ENCODE measurements around the gene STIM1.

Gene STIM1

DNA sequence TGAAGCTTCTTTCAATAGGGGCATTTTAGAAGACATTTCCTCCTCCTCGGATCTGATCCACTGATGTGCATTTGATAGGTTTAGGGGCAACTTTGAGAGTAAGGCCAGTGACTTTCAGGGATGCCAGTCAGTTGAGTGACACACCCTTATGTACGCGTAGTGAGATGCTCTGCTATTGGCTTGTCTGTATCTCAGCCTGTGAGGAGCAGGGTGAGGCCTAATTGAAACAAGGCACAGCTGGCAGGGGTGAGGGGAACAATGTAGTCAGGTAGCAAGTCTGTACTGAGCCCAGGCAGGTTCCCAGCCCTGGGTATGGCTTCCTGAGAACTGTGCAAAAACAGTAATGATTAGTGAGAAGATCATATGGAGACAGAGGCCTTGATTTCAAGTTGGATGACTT, 61.5 kb downstream of the STIM1 start:
- DNase-seq (ENCODE audit: low read depth in 2 of 2) = peak in 1 of 2 donors; percentile 16

DNA sequence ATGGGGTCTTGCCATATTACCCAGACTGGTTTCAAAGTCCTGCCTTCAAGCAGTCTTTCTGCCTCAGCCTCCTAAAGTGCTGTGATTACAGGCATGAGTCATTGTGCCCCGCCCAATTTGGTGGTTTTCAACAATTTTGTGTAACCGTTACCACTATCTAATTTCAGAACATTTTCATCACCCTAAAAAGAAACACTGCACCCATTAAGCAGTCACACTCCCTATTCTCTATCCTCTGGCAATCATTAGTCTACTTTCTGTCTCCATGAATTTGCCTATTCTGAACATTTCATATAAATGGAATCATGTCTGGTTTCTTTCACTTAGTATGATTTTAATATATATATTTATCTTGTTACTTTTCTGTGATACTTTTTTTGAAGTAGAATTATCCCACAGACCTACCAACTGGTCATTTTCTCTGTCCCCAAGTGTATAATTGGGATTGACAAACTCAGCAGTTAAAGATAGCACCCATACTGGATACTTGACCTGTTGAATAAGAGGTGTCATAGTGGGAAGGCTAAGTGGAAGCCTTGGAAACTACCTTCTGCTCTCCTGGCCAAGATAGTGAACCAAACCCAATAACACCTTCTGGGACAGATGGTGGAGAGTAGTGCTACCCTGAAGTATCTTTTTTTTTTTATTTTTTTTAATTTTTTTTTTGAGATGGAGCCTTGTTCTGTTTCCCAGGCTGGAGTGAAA, 64.8 kb downstream of the STIM1 start:
- DNase-seq (ENCODE audit: low read depth in 2 of 2) = peak; percentile 61 to 66

GRCh38 chr11:3922056-3922455, 66.6 kb downstream of the STIM1 start:
- DNase-seq (ENCODE audit: low read depth in 2 of 2) = no peak

DNA sequence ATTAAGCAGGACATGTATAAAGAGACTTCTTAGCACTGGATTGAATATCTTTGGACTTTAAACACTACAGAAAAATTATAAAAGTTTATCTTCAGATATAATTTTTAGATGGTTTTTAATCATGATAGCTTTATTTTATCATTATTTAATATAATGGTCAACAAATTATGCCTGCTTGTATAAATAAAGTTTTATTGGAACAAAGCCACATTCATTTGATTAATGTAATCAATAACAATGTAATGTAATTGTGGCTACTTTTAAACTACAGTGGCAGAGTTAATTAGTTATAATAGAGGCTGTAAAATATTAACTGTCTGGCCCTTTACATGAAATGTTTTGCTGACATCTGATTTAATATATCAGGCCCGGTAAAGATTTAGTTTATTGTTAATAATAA, 70.0 kb downstream of the STIM1 start:
- DNase-seq (ENCODE audit: low read depth in 2 of 2) = no peak

DNA sequence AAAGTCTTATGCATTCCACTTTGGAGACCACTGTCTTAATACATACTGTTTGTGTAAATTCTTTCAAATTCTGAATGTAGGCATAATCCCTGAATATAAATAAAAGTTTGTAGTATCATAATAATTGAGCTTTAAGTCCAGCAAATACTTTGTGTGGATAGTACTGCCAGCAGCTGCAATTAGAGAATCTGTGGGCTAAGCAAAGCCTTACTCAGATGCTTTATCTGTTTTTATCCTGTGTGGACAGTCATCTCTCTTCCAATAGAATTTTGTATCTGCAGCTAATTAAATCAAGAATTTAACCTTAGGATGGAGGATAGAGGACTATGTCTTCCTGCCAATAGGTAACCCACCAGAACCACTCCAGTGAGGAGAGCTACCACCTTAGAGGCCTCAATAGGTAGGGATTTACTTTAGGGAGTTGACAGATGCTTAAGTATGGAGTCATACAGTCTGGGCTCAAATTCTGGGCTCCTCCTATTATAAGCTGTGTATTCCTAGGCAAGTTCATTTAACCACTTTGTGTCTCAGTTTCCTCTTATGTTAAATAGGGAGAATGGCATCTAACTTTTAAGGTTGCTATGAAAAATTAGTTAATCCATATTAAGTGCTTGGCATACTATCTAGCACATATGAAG, 71.1 kb downstream of the STIM1 start:
- DNase-seq (ENCODE audit: low read depth in 2 of 2) = no peak

GRCh38 chr11:3927129-3927796, 71.8 kb downstream of the STIM1 start:
- DNase-seq (ENCODE audit: low read depth in 2 of 2) = no peak

DNA sequence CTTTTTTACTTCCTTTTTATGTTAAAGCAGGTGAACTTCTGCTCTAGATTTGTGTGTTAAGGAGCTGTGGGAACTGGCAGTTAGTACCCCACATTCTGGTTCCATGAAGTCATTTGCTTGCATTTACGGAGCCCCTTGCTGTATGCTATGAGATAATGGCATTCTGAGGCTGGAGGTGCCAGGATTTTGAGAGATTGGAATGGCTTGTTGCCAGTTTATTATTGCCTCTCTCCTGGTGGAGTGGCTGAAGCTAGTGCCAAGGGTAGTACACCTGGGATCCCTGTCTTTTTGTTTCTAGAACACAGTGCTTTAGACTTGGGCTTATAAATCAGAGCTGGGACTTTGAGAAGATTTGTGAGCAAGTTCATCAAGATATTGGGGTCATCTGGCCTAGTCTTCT, 73.8 kb downstream of the STIM1 start:
- DNase-seq (ENCODE audit: low read depth in 2 of 2) = no peak

- no peak for DNase-seq (ENCODE audit: low read depth in 2 of 2)
These were observed 74.2 kb downstream of the STIM1 start for GRCh38 chr11:3929649-3930048.

GRCh38 chr11:3932698-3933097, 77.2 kb downstream of the STIM1 start:
- DNase-seq (ENCODE audit: low read depth in 2 of 2) = no peak

DNA sequence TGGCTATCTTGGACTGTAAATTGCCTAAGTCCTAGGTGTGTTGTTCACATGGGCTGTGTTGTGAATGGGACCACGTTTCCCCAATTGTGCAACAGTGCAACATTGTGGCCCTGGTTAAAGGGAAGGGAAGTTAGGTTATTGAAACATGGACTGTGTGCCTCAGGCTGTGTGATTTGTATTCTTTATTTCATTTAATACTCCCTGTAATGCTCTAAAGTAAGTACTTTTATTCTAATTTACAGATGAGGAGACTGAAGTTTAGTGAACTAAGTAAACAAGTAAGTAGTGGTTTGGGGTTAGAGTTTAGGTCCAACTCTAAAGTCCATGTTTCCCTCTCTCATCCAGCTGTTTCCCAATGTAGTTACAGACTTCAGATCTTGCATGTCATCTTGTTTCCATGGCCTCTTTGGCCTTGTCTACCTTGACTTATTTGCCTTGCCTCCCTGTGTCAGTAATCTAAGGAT, 77.7 kb downstream of the STIM1 start:
- DNase-seq (ENCODE audit: low read depth in 2 of 2) = no peak

GRCh38 chr11:3934658-3935057, 79.2 kb downstream of the STIM1 start:
- no peak for DNase-seq (ENCODE audit: low read depth in 2 of 2)

DNA sequence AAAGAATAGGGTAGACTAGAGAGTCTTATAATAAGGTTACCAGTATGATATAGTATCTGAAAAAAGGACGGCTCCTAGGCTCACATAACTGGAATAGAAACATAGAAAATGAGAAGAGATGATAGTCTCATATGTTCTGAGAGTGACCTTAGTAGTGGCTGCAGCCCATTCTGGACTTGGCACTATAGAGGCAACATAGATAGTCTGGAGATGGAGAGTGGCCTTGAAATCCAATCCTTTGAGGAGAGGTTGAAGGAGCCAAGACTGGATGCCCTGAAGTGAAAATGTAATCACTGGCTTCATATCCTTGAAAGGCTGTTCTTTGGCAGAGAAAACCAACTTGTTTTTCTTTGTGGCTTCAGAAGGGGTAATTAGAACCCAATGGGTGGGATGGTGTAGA, 81.1 kb downstream of the STIM1 start:
- DNase-seq (ENCODE audit: low read depth in 2 of 2) = no peak

DNA sequence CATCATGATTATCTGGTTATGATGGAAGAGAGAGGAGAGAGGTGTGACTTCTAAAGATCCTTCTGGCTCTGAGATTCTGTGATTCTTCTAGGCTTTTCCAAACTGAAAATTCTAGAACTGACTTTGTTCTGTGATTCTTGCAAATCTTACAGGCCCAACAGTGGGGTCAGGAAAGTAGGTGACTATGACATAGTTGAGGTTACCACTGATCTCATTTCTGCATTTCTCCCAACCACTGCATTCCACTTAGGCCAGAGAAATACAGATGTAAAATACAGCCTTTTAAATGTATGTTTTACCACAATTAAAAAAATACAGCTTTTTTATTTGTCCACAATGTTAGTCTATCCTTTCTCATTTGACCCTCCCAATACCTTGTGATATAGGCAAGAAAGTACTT, 83.7 kb downstream of the STIM1 start:
- DNase-seq (ENCODE audit: low read depth in 2 of 2) = no peak

- no peak for DNase-seq (ENCODE audit: low read depth in 2 of 2)
These were observed 84.3 kb downstream of the STIM1 start for GRCh38 chr11:3939651-3940190.

DNA sequence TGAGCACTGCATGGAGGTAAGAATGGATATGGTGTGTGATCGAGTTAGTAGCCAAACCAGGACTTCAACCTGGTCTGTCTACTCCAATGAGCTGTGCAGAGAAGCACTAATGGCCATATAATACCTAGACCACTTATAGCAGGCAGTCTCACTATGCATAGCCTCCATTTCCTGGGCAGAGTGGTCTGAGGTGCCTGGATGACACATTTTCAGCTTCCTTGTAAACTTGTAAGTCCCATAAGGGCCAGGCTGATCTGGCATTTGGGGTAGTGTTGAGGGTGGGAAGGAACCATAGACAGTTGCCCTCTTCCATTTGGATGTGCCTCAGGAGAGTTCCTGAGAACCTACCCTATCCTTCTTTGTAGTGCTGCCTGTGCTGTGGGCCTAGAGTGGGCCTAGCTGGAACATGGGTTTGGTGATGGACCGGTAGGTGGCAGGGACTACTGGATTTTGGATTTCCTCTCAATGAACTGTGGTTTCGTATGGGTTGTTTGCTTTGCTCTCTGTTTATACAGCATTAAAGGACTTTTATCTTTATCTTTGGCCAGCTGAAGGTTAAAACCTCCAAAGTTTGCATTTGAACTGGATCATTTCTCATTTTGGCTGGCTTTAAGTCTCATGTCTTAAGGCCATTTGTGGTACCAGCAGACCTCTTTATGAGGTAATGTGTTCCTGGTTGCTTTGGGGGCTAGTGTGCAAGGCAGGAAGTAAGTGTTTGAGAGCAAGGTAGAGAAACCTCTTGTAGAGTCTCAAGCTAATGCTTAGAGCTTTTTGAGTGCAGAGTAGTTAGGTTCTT, 86.9 kb downstream of the STIM1 start:
- DNase-seq (ENCODE audit: low read depth in 2 of 2) = no peak

DNA sequence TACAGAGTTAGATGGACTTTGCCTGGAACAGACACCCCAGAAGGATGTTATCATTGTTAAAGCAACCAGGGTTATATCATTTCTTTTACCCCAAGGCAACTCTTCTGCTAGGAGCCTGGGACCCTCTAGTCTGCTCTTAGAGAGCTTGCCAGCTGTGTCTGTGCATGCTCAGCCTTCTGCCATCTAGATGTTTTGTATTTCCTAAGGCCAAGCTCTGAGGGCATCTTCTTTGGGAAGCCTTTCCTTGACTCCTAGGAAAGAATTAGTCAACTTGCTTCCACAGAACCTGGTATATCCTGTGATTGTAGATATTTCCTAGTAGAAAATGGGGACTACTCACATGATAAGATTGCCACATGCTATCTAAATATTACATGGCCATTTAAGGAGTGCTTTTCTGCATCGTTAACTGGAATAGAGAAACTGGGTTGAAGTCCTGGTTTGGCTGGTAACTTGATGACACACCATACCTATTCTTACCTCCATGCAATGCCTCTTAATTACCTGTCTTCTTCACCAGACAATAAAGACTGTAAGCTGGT, 87.6 kb downstream of the STIM1 start:
- no peak for DNase-seq (ENCODE audit: low read depth in 2 of 2)

GRCh38 chr11:3944198-3944597, 88.7 kb downstream of the STIM1 start:
- DNase-seq (ENCODE audit: low read depth in 2 of 2) = no peak

GRCh38 chr11:3946455-3947017, 91.1 kb downstream of the STIM1 start:
- DNase-seq (ENCODE audit: low read depth in 2 of 2) = no peak

DNA sequence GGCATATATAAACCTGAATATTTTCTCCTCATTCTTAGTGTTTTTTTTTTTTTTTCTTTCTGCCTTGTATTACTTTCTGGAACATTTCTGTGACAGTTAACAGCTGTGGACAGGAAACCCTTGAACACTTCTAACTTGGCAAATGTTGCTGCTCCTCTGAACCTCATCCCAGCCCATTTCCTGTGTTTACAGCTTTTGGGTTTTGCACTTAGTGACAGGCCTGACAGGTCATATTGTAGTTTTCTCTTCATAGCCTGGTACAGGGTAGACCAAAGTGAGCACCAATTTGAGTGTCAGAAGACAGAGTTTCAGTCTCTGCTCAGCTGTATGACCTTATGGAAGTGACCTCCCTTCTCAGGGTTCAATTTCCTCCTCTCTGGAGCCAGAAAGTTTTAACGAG, 91.6 kb downstream of the STIM1 start:
- no peak for DNase-seq (ENCODE audit: low read depth in 2 of 2)

DNA sequence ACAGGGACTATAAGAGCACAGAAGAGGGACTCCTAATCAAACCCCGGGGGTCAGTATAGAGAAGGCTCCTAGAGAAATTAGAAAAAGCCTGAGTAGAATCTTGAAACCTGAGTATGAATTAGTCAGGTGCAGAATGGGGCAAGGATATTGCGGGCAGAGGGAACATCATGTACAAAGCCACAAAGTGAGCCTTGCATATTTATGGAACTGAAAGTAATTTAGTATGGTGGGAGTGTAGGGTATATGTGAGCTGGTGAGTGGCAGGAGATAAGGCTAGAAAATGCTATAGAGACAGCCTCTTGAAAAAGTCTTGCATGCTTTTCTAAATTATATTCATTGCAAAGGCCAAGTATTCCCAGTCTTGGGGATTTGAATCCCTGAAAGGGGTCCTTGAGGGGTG, 93.7 kb downstream of the STIM1 start:
- no peak for DNase-seq (ENCODE audit: low read depth in 2 of 2)

DNA sequence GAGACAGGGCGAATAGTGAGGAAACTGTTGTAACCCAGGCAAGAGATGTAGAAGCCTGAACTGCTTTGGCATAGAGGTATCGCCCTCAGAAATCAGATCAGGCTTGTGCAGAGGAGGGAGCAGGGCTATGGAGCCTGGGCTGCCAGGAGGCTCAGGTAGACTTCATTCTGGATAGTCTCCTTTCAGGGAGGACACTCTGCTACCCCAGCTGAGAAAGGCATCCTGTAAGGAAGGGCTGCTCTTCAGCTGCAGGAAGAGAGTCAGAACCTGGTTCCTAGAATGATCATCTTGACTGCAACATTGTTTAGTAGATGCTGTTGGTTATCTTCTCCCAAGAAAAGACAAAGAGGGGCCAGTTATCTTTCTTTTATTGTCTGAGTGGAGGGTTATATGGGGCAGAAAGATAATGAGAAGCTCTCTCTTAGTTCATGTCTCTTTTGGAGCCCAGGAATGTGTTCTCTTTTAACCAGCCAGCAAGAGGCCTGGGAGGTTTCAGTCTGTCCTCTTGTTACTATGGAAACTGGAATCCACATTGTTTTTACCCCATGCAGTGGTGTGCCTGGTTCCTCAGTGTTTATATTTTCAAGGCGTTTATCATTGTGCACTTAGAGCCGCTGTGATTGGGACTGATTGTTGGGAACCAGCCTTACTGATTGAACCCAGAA, 95.7 kb downstream of the STIM1 start:
- DNase-seq (ENCODE audit: low read depth in 2 of 2) = no peak

Measured in stimulated activated CD8-positive, alpha-beta memory T cell treated with anti-CD3 and anti-CD28 coated beads, Interleukin-15, amount 100 ng/mL, for 48 hours (primary cell).